CD14-positive monocyte (primary cell): Measurements from ENCODE around the gene TLR9. TPM values are rescaled to one million over a fixed set of nuclear protein-coding genes. Genes with fewer than 3 reads are reported as not detected.
A peak's percentile ranks its signal among the peaks of the same experiment; 100 is the strongest.

Experiments used
- DNase-seq, 3 donors: peaks; one replicate each; pipeline ENCODE4 v3.0.0-alpha.2; 2011 to 2022
- H2AFZ ChIP-seq: 2 replicates; pipeline ENCODE4 v1.6.0; 2012; ENCODE audit warnings: mild to moderate bottlenecking, low read depth, low read length, inconsistent platforms; ENCODE audit not compliant: insufficient read depth, poor library complexity, severe bottlenecking
- H3K27ac ChIP-seq, 2 donors: 1 replicate in 1 of 2; 2 replicates in 1 of 2; pipeline ENCODE4 v1.5.1; 2012 to 2013; ENCODE audit warnings: low read length in 2 of 2, control low read depth in 1 of 2, inconsistent platforms in 1 of 2, low read depth in 1 of 2, mild to moderate bottlenecking in 1 of 2
- H3K27me3 ChIP-seq, 2 donors: one replicate each; pipeline versions ENCODE4 v1.6.0 to v1.6.1; 2011 to 2013; ENCODE audit warnings: low read length in 2 of 2; ENCODE audit not compliant: control insufficient read depth in 2 of 2, insufficient read depth in 2 of 2
- H3K36me3 ChIP-seq, 2 donors: replicated peaks in 1 of 2; 1 replicate in 1 of 2; 2 replicates in 1 of 2; pipeline versions ENCODE4 v1.5.1 to v1.6.1; 2012 to 2013; ENCODE audit warnings: low read length in 2 of 2, control low read depth in 1 of 2, inconsistent platforms in 1 of 2, mild to moderate bottlenecking in 1 of 2; ENCODE audit not compliant: insufficient read depth in 2 of 2, control insufficient read depth in 1 of 2
- H3K4me1 ChIP-seq, 2 donors: 1 replicate in 1 of 2; 2 replicates in 1 of 2; pipeline versions ENCODE4 v1.5.1 to v1.6.1; 2012 to 2013; ENCODE audit warnings: low read length in 2 of 2, control low read depth in 1 of 2, inconsistent platforms in 1 of 2, mild to moderate bottlenecking in 1 of 2, moderate library complexity in 1 of 2; ENCODE audit not compliant: insufficient read depth in 2 of 2, control insufficient read depth in 1 of 2
- H3K4me2 ChIP-seq: replicated peaks from 2 replicates; pipeline ENCODE3; 2012; ENCODE audit warnings: low read length, moderate library complexity, mild to moderate bottlenecking; ENCODE audit not compliant: poor library complexity, severe bottlenecking; ENCODE audit errors: extremely low read depth
- H3K4me3 ChIP-seq, 3 experiments: fragments of 200-600 bp in 1 of 3; sonication (generic) in 1 of 3; replicated peaks in 1 of 3; 1 replicate in 2 of 3; 2 replicates in 1 of 3; pipeline ENCODE4 v1.5.1; 2011 to 2013; ENCODE audit warnings: low read length in 3 of 3, mild to moderate bottlenecking in 3 of 3, control low read depth in 2 of 3, low read depth in 2 of 3, inconsistent platforms in 1 of 3, moderate library complexity in 1 of 3
- H3K79me2 ChIP-seq: 2 replicates; pipeline ENCODE4 v1.6.0; 2012; ENCODE audit warnings: mild to moderate bottlenecking, control low read depth, inconsistent platforms, low read length, moderate library complexity; ENCODE audit not compliant: insufficient read depth
- H3K9ac ChIP-seq: 2 replicates; pipeline ENCODE4 v1.6.0; 2017; ENCODE audit warnings: low read length, mild to moderate bottlenecking; ENCODE audit not compliant: insufficient read depth, poor library complexity, severe bottlenecking
- H3K9me3 ChIP-seq, 2 donors: replicated peaks in 1 of 2; 1 replicate in 1 of 2; 2 replicates in 1 of 2; pipeline versions ENCODE4 v1.5.1 to v1.6.1; 2012 to 2013; ENCODE audit warnings: low read length in 2 of 2, control low read depth in 1 of 2; ENCODE audit not compliant: control insufficient read depth in 1 of 2, insufficient read depth in 1 of 2
- H4K20me1 ChIP-seq: 2 replicates; pipeline ENCODE4 v1.6.0; 2012; ENCODE audit warnings: mild to moderate bottlenecking, low read length, control low read depth, moderate library complexity; ENCODE audit not compliant: insufficient read depth
- H3K27ac Mint-ChIP-seq, 7 donors: one replicate each; pipeline ENCODE4 v1.8.0; 2020; ENCODE audit warnings: mild to moderate bottlenecking in 7 of 7, mixed read lengths in 7 of 7, moderate library complexity in 6 of 7, inconsistent platforms in 2 of 7
- H3K27me3 Mint-ChIP-seq, 3 donors: one replicate each; pipeline ENCODE4 v1.8.0; 2021 to 2022; ENCODE audit warnings: low read depth in 3 of 3, mild to moderate bottlenecking in 3 of 3, mixed read lengths in 3 of 3, moderate library complexity in 3 of 3, inconsistent platforms in 1 of 3
- H3K36me3 Mint-ChIP-seq, 2 donors: one replicate each; pipeline ENCODE4 v1.8.0; 2020; ENCODE audit warnings: mixed read lengths in 2 of 2, inconsistent platforms in 1 of 2, mild to moderate bottlenecking in 1 of 2
- H3K4me1 Mint-ChIP-seq: one replicate; pipeline ENCODE4 v1.8.0; 2020; ENCODE audit warnings: mild to moderate bottlenecking, mixed read lengths
- H3K4me3 Mint-ChIP-seq, 2 donors: one replicate each; pipeline ENCODE4 v1.8.0; 2020; ENCODE audit warnings: mild to moderate bottlenecking in 2 of 2, mixed read lengths in 2 of 2, moderate library complexity in 1 of 2
- H3K9me3 Mint-ChIP-seq, 7 donors: one replicate each; pipeline ENCODE4 v1.8.0; 2020 to 2022; ENCODE audit warnings: mixed read lengths in 7 of 7, mild to moderate bottlenecking in 6 of 7, moderate library complexity in 6 of 7, inconsistent platforms in 2 of 7
- CTCF ChIP-seq: fragments of 200-600 bp; IDR thresholded peaks from one replicate; pipeline ENCODE4 v1.8.0; 2022; ENCODE audit warnings: antibody characterized with exemption, mild to moderate bottlenecking
- WGBS: methylation state at CpG from one replicate; pipeline ENCODE4 v1.1.5; 2013; ENCODE audit warnings: missing lambda C conversion rate; ENCODE audit not compliant: insufficient coverage; 5-methylcytosine and 5-hydroxymethylcytosine counted together
- intact Hi-C, 2 donors: fragments of 100-400 bp; cut with micrococcal nuclease; formaldehyde crosslinking; loops; one replicate each; pipeline versions ENCODE4 v1.15.0 to v1.15.1; 2023
- polyA plus RNA-seq, 3 donors: library from polyadenylated mRNA; depleted of rRNA in 1 of 3; unstranded in 2 of 3; stranded (reverse) in 1 of 3; fragments of 300-500 nt in 2 of 3; fragments of >200 nt in 1 of 3; fragmentation: Illumina TruSeq in 2 of 3; gene quantifications; 1 replicate in 2 of 3; 2 replicates in 1 of 3; pipeline ENCODE4 v1.2.3, GENCODE V29; 2012 to 2021

Gene TLR9
- polyA plus RNA-seq, 3 donors = 0.91 TPM; not detected in 2

DNA sequence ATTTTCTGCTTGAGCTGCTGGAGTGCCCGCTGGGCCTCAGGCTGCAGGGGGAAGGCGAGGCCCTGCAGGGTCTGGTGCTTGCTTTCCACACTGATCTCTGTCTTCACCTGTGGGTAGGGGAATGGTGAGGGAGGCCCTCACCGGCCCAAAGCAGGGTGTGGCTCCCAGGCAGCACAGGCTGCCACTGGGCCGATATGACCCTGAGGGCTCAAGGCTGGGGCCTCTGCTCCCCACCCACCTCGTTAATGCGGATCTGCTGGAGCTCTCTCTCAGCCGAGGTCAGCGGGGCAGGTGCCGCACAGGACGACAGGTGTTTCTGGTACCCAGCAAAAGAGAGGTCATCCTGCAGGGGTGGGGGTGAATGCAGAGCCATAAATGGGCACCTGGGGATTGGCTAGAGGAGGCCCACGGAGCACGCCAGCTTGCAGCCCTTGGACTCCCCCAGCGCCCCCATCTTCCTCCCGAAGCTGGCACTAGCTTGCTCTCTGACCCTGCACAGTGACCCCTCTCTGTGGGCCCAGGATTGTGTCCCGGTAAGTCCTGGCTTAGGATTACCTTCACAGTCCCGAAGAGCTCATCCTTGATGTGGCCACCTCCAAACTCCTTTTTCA is 5.5 kb upstream of the TLR9 start:
- Mint-ChIP-seq H3K27ac (peak overlapping the region in 4 of 7 donors; percentile 33 to 91 (median 50)), H3K9me3 (no peaks in the 10 kb centered on the region), H3K4me3 (no peak overlapping the region), H3K36me3 (peaks cover 73 to 87% of the 10 kb centered on the region in 2 donors), H3K27me3 (peaks cover 0 to 1% (median 0%) of the 10 kb centered on the region in 3 donors), H3K4me1 (peaks cover 34% of the 10 kb centered on the region)
- H3K79me2 ChIP-seq = peaks cover 50% of the 10 kb centered on the region
- TF ChIP-seq CTCF = no peak
- peak overlapping the region in 1 of 2 donors; percentile 36 for H3K27ac ChIP-seq
- H3K4me3 ChIP-seq = no peak overlapping the region
- peaks cover 16 to 47% of the 10 kb centered on the region in 2 donors for H3K4me1 ChIP-seq
- H3K27me3 ChIP-seq = no peaks in the 10 kb centered on the region
- intact Hi-C loops = loop anchor here (2.0 kb wide), 2 partner anchors 108 to 110 kb away; no protein-coding TSS in a partner anchor
- no peak overlapping the region for H3K9ac ChIP-seq
- peaks cover 98% of the 10 kb centered on the region for H4K20me1 ChIP-seq
- no peak for DNase-seq
- no peak overlapping the region for H3K4me2 ChIP-seq
- WGBS = 93% methylated on average over 16 of the region's 16 CpGs
- no peak overlapping the region for H2AFZ ChIP-seq
- peaks cover 76 to 90% of the 10 kb centered on the region in 2 donors for H3K36me3 ChIP-seq
- no peaks in the 10 kb centered on the region for H3K9me3 ChIP-seq

DNA sequence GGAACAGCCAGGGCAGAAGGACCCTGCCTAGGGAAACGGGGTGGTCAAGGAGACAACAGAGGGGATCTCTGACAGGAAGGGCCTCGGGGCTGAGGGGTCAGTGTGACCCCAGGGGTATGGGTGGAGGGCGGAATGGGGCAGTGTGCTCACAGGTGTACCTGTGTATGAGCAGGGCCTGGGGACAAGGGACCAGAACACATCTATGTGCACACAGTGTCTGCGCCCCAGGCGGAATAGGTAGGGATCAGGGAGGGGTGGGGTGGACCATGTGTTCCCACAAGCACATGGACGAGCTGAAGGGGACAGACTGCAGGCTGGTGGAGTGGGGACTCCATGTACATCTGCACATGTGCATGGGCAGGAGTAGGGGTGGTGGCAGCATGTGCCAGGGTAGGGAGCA is 5.0 kb upstream of the TLR9 start:
- H3K4me1 ChIP-seq = peaks cover 16 to 47% of the 10 kb centered on the region in 2 donors

More for the DNA sequence above, 5.0 kb upstream of the TLR9 start:
- H3K36me3 ChIP-seq = peaks cover 73 to 85% of the 10 kb centered on the region in 2 donors
- H3K27me3 ChIP-seq = no peaks in the 10 kb centered on the region
- H3K4me1 Mint-ChIP-seq = peaks cover 34% of the 10 kb centered on the region
- H3K27ac Mint-ChIP-seq = peak overlapping the region in 5 of 7 donors; percentile 8 to 46 (median 41)
- H3K9me3 Mint-ChIP-seq = no peaks in the 10 kb centered on the region
- H3K79me2 ChIP-seq = peaks cover 44% of the 10 kb centered on the region
- no peak overlapping the region for H3K27ac ChIP-seq
- 98% methylated on average over 6 of the region's 6 CpGs for WGBS
- peaks cover 68 to 82% of the 10 kb centered on the region in 2 donors for H3K36me3 Mint-ChIP-seq
- H4K20me1 ChIP-seq = peaks cover 97% of the 10 kb centered on the region
- H3K9ac ChIP-seq = no peak overlapping the region
- no peak overlapping the region for H2AFZ ChIP-seq
- no peak overlapping the region for H3K4me3 Mint-ChIP-seq
- TF ChIP-seq CTCF = no peak
- intact Hi-C loops = loop anchor here (2.0 kb wide), 2 partner anchors 108 to 110 kb away; no protein-coding TSS in a partner anchor
- DNase-seq = no peak
- no peak overlapping the region for H3K4me3 ChIP-seq
- H3K4me2 ChIP-seq = no peak overlapping the region
- H3K9me3 ChIP-seq = no peaks in the 10 kb centered on the region
- peaks cover 0 to 1% (median 0%) of the 10 kb centered on the region in 3 donors for H3K27me3 Mint-ChIP-seq
